GM19023 (cell line): Measurements from ENCODE around the gene ETFB.

Experiments
- ATAC-seq: cut with Tn5 transposase; IDR thresholded peaks from one replicate; pipeline ENCODE4 v1.9.1; 2021; ENCODE audit warnings: mild to moderate bottlenecking, moderate library complexity; ENCODE audit not compliant: unreplicated experiment

ETFB gene

GRCh38 chr19:51372649-51373504, 6.7 kb upstream of the ETFB start, which contains the start of gene NKG7:
TSS of gene NKG7 (minus strand) at chr19:51372654. CDS start at chr19:51372535, 119 bp downstream.
- ATAC-seq, result no peak

GRCh38 chr19:51372021-51372648, 5.9 kb upstream of the ETFB start:
- ATAC-seq, result no peak

GRCh38 chr19:51371186-51371690, 5.0 kb upstream of the ETFB start:
- no peak for ATAC-seq

- no peak for ATAC-seq
These were observed 4.0 kb upstream of the ETFB start for GRCh38 chr19:51370230-51370629.

GRCh38 chr19:51368366-51369282, 2.4 kb upstream of the ETFB start, which contains the start of gene CLDND2:
TSS of gene CLDND2 (minus strand) at chr19:51369003. CDS start at chr19:51368577, 426 bp downstream.
- ATAC-seq, result no peak

- ATAC-seq, result peak; percentile 82
These were observed 1.6 kb upstream of the ETFB start for GRCh38 chr19:51367565-51368365.

- peak; percentile 2 for ATAC-seq
These were observed 1.0 kb upstream of the ETFB start for GRCh38 chr19:51367255-51367564.

- peak; percentile 41 for ATAC-seq
These were observed 434 bp upstream of the ETFB start for GRCh38 chr19:51366389-51367254.

- ATAC-seq, result no peak
These were observed 800 bp downstream of the ETFB start for GRCh38 chr19:51365211-51365964.

GRCh38 chr19:51364200-51365106, 1.7 kb downstream of the ETFB start:
- ATAC-seq, result no peak

GRCh38 chr19:51361239-51361638, 4.9 kb downstream of the ETFB start:
- ATAC-seq, result no peak

GRCh38 chr19:51359294-51359693, 6.9 kb downstream of the ETFB start:
- no peak for ATAC-seq

- no peak for ATAC-seq
These were observed 8.2 kb downstream of the ETFB start for GRCh38 chr19:51357952-51358351.

- ATAC-seq, result no peak
These were observed 9.9 kb downstream of the ETFB start for GRCh38 chr19:51356159-51356801.

- ATAC-seq, result no peak
These were observed 11.4 kb downstream of the ETFB start for GRCh38 chr19:51354742-51355148.

- no peak for ATAC-seq
These were observed 12.0 kb downstream of the ETFB start for GRCh38 chr19:51354103-51354741.
